Calu3 (cell line): Measurements from ENCODE around the gene ICA1L. TPM values are rescaled to one million over a fixed set of nuclear protein-coding genes. Genes with fewer than 3 reads are reported as not detected.
A peak's percentile ranks its signal among the peaks of the same experiment; 100 is the strongest.

Experiments
- BruUV-seq: library from RNA; stranded (reverse); fragments of 400-500 nt; replicated peaks from 2 replicates; lab custom pipeline; 2021; lab: Mats Ljungman, UMichigan
- CTCF ChIA-PET: fragments of 300-600 bp; sonication (Branson Sonifier 250); formaldehyde crosslinking; loops from one replicate; lab custom pipeline; 2022; ENCODE audit warnings: antibody characterized with exemption; lab: Charles Lee
- DNase-seq: peaks from one replicate; pipeline ENCODE4 v3.0.0; 2022
- H3K27ac Mint-ChIP-seq: one replicate; pipeline ENCODE4 v1.8.0; 2022; ENCODE audit warnings: mixed read lengths; ENCODE audit not compliant: unreplicated experiment
- H3K27me3 Mint-ChIP-seq: one replicate; pipeline ENCODE4 v1.8.0; 2022; ENCODE audit warnings: mixed read lengths; ENCODE audit not compliant: unreplicated experiment
- H3K36me3 Mint-ChIP-seq: one replicate; pipeline ENCODE4 v1.8.0; 2022; ENCODE audit warnings: mild to moderate bottlenecking, moderate library complexity, mixed read lengths; ENCODE audit not compliant: insufficient read depth, unreplicated experiment
- H3K4me1 Mint-ChIP-seq: one replicate; pipeline ENCODE4 v1.8.0; 2022; ENCODE audit warnings: mild to moderate bottlenecking, low read depth, mixed read lengths; ENCODE audit not compliant: unreplicated experiment
- H3K4me3 Mint-ChIP-seq: one replicate; pipeline ENCODE4 v1.8.0; 2022; ENCODE audit warnings: mild to moderate bottlenecking, low read depth, moderate library complexity, mixed read lengths; ENCODE audit not compliant: unreplicated experiment
- H3K9me3 Mint-ChIP-seq: one replicate; pipeline ENCODE4 v1.8.0; 2022; ENCODE audit warnings: low read depth, mixed read lengths; ENCODE audit not compliant: unreplicated experiment
- intact Hi-C: fragments of 100-400 bp; cut with micrococcal nuclease; formaldehyde crosslinking; loops from one replicate; pipeline ENCODE4 v1.10.0; 2022; ENCODE audit not compliant: unreplicated experiment
- total RNA-seq: library from RNA; stranded (reverse); gene quantifications from 2 replicates; pipeline ENCODE4 v1.2.3, GENCODE V29; 2022
- TF ChIP-seq, protein P1 (sequence below): fragments of 200-600 bp; IDR thresholded peaks from one replicate; pipeline ENCODE4 v1.8.0; 2022; ENCODE audit warnings: antibody characterized with exemption; ENCODE audit not compliant: unreplicated experiment

Gene ICA1L
- total RNA-seq, 1 experiment from 2014 or later = 1.3 TPM

- peak; percentile 2 for DNase-seq
- Mint-ChIP-seq H3K4me1 (peaks cover 39% of the 10 kb centered on the region), H3K36me3 (no peaks in the 10 kb centered on the region), H3K4me3 (no peak overlapping the region), H3K27me3 (no peaks in the 10 kb centered on the region), H3K27ac (peak overlapping the region; percentile 30), H3K9me3 (no peaks in the 10 kb centered on the region)
- TF ChIP-seq, protein P1, sequence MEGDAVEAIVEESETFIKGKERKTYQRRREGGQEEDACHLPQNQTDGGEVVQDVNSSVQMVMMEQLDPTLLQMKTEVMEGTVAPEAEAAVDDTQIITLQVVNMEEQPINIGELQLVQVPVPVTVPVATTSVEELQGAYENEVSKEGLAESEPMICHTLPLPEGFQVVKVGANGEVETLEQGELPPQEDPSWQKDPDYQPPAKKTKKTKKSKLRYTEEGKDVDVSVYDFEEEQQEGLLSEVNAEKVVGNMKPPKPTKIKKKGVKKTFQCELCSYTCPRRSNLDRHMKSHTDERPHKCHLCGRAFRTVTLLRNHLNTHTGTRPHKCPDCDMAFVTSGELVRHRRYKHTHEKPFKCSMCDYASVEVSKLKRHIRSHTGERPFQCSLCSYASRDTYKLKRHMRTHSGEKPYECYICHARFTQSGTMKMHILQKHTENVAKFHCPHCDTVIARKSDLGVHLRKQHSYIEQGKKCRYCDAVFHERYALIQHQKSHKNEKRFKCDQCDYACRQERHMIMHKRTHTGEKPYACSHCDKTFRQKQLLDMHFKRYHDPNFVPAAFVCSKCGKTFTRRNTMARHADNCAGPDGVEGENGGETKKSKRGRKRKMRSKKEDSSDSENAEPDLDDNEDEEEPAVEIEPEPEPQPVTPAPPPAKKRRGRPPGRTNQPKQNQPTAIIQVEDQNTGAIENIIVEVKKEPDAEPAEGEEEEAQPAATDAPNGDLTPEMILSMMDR = no peak
- intact Hi-C loops = no loop called here
- CTCF ChIA-PET = no interaction called here
- BruUV-seq = no TSS peak
These were observed 91.0 kb downstream of the ICA1L start for GRCh38 chr2:202780514-202781021.

DNA sequence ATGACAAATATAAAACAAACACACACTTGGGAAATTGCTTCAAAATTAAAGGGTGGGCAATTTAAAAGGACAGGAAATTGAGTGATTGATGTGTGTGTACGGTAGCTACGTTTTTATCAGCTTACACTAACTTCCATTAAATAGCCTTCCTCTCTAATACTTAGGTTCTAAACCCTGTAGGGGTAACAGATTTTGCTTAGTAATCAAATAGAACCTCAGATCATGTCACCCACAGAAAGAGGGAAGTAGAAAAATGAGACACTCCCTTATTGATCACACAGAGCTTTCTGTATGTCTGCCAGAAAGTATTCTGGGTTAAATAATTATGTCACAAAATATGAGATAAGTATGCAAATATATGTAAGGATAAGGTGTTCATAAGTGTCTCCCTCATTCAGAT is 93.3 kb downstream of the ICA1L start:
- no peak for DNase-seq
- no peak overlapping the region for H3K27ac Mint-ChIP-seq
- no TSS peak for BruUV-seq
- H3K9me3 Mint-ChIP-seq = no peaks in the 10 kb centered on the region
- TF ChIP-seq, protein P1 = no peak
- CTCF ChIA-PET = no interaction called here
- H3K27me3 Mint-ChIP-seq = no peaks in the 10 kb centered on the region
- H3K36me3 Mint-ChIP-seq = no peaks in the 10 kb centered on the region
- intact Hi-C loops = no loop called here
- no peak overlapping the region for H3K4me3 Mint-ChIP-seq
- H3K4me1 Mint-ChIP-seq = peaks cover 34% of the 10 kb centered on the region

DNA sequence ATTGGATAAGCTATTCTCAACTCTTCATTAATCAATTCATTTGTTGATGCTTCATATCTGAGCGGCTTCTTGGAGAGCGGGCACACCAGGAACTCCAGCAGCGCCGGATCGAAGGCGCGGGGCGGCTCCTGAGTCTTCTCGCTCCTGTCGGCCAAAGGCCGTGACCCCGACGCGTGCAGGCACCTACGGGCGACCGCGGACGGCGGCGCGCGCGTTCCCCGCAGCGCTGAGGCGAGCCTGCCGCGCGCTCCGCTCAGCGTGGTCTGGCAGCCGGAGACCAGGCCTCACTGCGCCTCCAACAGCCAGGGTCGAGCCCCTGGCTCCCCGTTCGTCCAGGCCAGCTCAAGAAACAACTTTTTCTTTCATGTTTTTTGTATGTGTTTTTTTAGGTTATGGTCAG is 97.5 kb downstream of the ICA1L start:
- Mint-ChIP-seq H3K36me3 (no peaks in the 10 kb centered on the region), H3K4me3 (no peak overlapping the region), H3K9me3 (no peaks in the 10 kb centered on the region), H3K27me3 (no peaks in the 10 kb centered on the region), H3K27ac (no peak overlapping the region), H3K4me1 (peaks cover 9% of the 10 kb centered on the region)
- no peak for DNase-seq
- intact Hi-C loops = no loop called here
- TF ChIP-seq, protein P1 = no peak
- CTCF ChIA-PET = interaction anchor here (0.6 kb wide), 1 partner anchor 577 kb away, joined by 9 read pairs; no protein-coding TSS in a partner anchor
- BruUV-seq = no TSS peak

- peaks cover 3% of the 10 kb centered on the region for H3K4me1 Mint-ChIP-seq
- intact Hi-C loops = no loop called here
- H3K36me3 Mint-ChIP-seq = no peaks in the 10 kb centered on the region
- CTCF ChIA-PET = interaction anchor here (0.6 kb wide), 1 partner anchor 576 kb away, joined by 9 read pairs; no protein-coding TSS in a partner anchor
- H3K9me3 Mint-ChIP-seq = no peaks in the 10 kb centered on the region
- no peaks in the 10 kb centered on the region for H3K27me3 Mint-ChIP-seq
- no peak overlapping the region for H3K27ac Mint-ChIP-seq
- BruUV-seq = no TSS peak
- TF ChIP-seq, protein P1 = no peak
- H3K4me3 Mint-ChIP-seq = no peak overlapping the region
- no peak for DNase-seq
These were observed 98.1 kb downstream of the ICA1L start for GRCh38 chr2:202773301-202773973.
